ENCODE measurements around the gene HK1. TPM values are rescaled to one million over a fixed set of nuclear protein-coding genes. Genes with fewer than 3 reads are reported as not detected.

Gene HK1
- total RNA-seq, 4 donors from 2014 or later = 17.9 to 77.6 (median 43.6) TPM

- Histone ChIP-seq H3K4me1 (peaks cover 0 to 11% of the 10 kb centered on the region in 2 donors), H3K4me3 (no peak overlapping the region), H3K36me3 (no peaks in the 10 kb centered on the region), H3K27ac (peak overlapping the region; percentile 68 to 71), H3K9me3 (no peaks in the 10 kb centered on the region), H3K27me3 (no peaks in the 10 kb centered on the region)
- intact Hi-C loops (cut with DNase I; ENCODE audit: low total_unique reads) = no loop called here
- no peak for DNase-seq
- no peak for TF ChIP-seq CTCF (IDR thresholded peaks at IDR 0.05)
- no peak for TF ChIP-seq POLR2A (IDR thresholded peaks at IDR 0.05)
These were observed 160.4 kb downstream of the HK1 start for GRCh38 chr10:69438536-69439349.

GRCh38 chr10:69439350-69439739 lies 161.0 kb downstream of the HK1 start:
- Histone ChIP-seq H3K36me3 (no peaks in the 10 kb centered on the region), H3K9me3 (no peaks in the 10 kb centered on the region), H3K27ac (peak overlapping the region; percentile 68 to 71), H3K4me3 (no peak overlapping the region), H3K27me3 (no peaks in the 10 kb centered on the region), H3K4me1 (peaks cover 0 to 11% of the 10 kb centered on the region in 2 donors)
- DNase-seq = peak; percentile 45 to 54
- TF ChIP-seq POLR2A (IDR thresholded peaks at IDR 0.05) = no peak
- TF ChIP-seq CTCF (IDR thresholded peaks at IDR 0.05) = no peak
- intact Hi-C loops (cut with DNase I; ENCODE audit: low total_unique reads) = no loop called here

- DNase-seq = peak in 1 of 2 donors; percentile 65
- Histone ChIP-seq H3K27ac (peak overlapping the region; percentile 68 to 71), H3K36me3 (no peaks in the 10 kb centered on the region), H3K4me3 (no peak overlapping the region), H3K4me1 (peaks cover 0 to 11% of the 10 kb centered on the region in 2 donors), H3K9me3 (no peaks in the 10 kb centered on the region), H3K27me3 (no peaks in the 10 kb centered on the region)
- intact Hi-C loops (cut with DNase I; ENCODE audit: low total_unique reads) = no loop called here
- TF ChIP-seq POLR2A (IDR thresholded peaks at IDR 0.05) = no peak
- TF ChIP-seq CTCF (IDR thresholded peaks at IDR 0.05) = no peak
These were observed 161.7 kb downstream of the HK1 start for GRCh38 chr10:69439813-69440506.

GRCh38 chr10:69443354-69443753 lies 165.1 kb downstream of the HK1 start:
- no peaks in the 10 kb centered on the region for H3K9me3 ChIP-seq

GRCh38 chr10:69445041-69445440 lies 166.7 kb downstream of the HK1 start:
- H3K36me3 ChIP-seq = no peaks in the 10 kb centered on the region
- H3K27ac ChIP-seq = peak overlapping the region in 1 of 2 donors; percentile 72
- H3K4me1 ChIP-seq = no peaks in the 10 kb centered on the region
- no peaks in the 10 kb centered on the region for H3K9me3 ChIP-seq
- DNase-seq = no peak
- TF ChIP-seq CTCF (IDR thresholded peaks at IDR 0.05) = no peak
- no peak for TF ChIP-seq POLR2A (IDR thresholded peaks at IDR 0.05)
- intact Hi-C loops (cut with DNase I; ENCODE audit: low total_unique reads) = no loop called here
- no peaks in the 10 kb centered on the region for H3K27me3 ChIP-seq
- no peak overlapping the region for H3K4me3 ChIP-seq

More at GRCh38 chr10:69443354-69443753, 165.1 kb downstream of the HK1 start:
- intact Hi-C loops (cut with DNase I; ENCODE audit: low total_unique reads) = no loop called here
- H3K4me1 ChIP-seq = peaks cover 0 to 11% of the 10 kb centered on the region in 2 donors
- no peak overlapping the region for H3K4me3 ChIP-seq
- DNase-seq = no peak
- H3K27me3 ChIP-seq = no peaks in the 10 kb centered on the region
- H3K36me3 ChIP-seq = no peaks in the 10 kb centered on the region
- no peak for TF ChIP-seq POLR2A (IDR thresholded peaks at IDR 0.05)
- H3K27ac ChIP-seq = no peak overlapping the region

Data from uterus (tissue), 4 donors.